ENCODE data around the gene KRT27. TPM values are rescaled to one million over a fixed set of nuclear protein-coding genes. Genes with fewer than 3 reads are reported as not detected.
"Not testable (repeated sequence)": the region's sequence is repeated elsewhere in the genome, so short reads cannot be mapped to it uniquely, and the experiment has no call there.

The KRT27 gene
- polyA plus RNA-seq, 3 donors: 0.15 to 2.9 TPM; not detected in 1

DNA sequence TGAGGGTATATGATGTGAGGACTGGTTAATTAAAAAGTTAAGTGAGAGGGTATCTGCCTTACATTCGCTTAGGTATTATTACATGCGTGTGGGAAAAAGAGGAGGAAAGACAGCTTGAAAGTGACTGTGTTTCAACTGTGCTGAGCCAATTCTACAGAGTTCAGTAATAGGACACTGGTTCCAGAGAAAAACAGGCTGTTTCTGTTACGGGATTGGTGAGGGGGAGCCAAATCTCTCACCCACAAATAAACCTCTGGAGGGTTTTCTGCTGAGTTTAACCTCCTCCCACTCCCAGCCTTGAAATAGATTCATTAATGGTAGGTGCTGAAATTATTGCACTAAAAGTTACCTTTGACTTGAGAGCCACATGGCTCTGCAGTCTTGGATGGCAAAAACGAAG lies 6.4 kb downstream of the KRT27 start:
- WGBS, 3 donors: 41 to 69% (median 55%) methylated on average over 4 of the region's 4 CpGs
- H3K27ac ChIP-seq (ENCODE audit: low read depth, low read length): no peak overlapping the region

DNA sequence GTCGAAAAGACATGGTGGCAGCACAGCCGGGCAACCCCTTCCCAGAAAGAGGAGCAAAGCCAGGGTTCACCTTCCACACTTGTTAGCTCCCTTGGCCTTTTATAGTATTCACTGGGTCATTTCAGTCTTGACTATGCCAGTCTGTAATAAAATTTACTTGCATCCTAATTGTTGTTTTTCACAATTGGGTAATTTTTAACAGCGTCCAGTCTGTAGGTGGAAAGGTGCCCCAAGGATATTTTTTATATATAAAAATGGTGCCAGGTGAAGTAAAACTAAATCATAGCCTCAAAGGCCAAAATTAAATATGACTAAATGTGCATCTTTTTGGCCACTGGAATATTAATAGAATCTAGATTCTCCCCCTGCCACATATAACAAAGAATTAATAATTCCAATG lies 10.2 kb downstream of the KRT27 start, which contains the start of gene KRT26:
Gene KRT26, minus strand, starts transcription at position 101 of the 400 bp plus-strand sequence. Its CDS starts 88 bp downstream, at position 13.
- WGBS, 3 donors: 91 to 98% (median 91%) methylated on average over 3 of the region's 3 CpGs
- no peak within 1 kb of the TSS for H3K27ac ChIP-seq (ENCODE audit: low read depth, low read length)

DNA sequence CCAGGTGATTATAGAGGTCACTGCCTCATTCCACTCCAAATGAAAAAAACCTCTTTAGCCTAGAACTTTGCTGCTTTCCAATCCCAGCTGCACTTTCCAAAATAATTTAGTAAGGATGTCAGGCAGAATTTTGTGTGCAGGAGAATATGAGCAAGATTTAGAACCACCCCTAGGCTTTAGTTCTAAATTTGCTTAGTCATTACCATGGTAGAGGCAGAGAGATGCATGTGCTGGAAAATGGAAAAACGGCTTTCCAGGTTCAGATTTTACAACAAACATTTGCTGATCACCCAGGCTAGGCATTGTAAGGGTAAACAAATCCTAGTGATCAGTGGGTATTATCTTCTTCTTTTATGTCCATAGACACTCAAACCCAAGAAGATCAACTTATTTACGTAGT lies 16.7 kb downstream of the KRT27 start:
- no peak overlapping the region for H3K27ac ChIP-seq (ENCODE audit: low read depth, low read length)
- WGBS, 3 donors: 72 to 80% (median 80%) methylated on average over 2 of the region's 2 CpGs

DNA sequence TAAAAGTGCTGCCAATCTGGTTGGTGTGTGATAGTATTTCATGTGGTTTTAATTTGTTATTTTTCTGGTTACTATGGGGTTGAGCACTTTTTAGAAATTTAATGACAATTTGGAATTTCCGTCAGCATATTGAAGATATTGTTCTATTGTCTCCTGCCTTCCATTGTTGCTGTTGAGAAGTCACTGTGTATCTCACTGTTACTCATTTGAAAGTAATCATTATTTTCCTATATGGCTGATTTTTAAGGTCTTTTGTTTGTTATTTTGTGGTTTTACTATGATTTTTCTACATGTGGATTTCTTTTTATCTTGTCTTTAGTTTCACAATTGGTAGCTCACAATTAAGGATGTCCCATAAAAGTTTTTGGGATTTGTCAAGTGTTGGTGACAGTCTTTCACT lies 18.6 kb downstream of the KRT27 start:
- no peak overlapping the region for H3K27ac ChIP-seq (ENCODE audit: low read depth, low read length)
- WGBS, 3 donors: 75 to 83% (median 76%) methylated on average over 1 of the region's 1 CpG

DNA sequence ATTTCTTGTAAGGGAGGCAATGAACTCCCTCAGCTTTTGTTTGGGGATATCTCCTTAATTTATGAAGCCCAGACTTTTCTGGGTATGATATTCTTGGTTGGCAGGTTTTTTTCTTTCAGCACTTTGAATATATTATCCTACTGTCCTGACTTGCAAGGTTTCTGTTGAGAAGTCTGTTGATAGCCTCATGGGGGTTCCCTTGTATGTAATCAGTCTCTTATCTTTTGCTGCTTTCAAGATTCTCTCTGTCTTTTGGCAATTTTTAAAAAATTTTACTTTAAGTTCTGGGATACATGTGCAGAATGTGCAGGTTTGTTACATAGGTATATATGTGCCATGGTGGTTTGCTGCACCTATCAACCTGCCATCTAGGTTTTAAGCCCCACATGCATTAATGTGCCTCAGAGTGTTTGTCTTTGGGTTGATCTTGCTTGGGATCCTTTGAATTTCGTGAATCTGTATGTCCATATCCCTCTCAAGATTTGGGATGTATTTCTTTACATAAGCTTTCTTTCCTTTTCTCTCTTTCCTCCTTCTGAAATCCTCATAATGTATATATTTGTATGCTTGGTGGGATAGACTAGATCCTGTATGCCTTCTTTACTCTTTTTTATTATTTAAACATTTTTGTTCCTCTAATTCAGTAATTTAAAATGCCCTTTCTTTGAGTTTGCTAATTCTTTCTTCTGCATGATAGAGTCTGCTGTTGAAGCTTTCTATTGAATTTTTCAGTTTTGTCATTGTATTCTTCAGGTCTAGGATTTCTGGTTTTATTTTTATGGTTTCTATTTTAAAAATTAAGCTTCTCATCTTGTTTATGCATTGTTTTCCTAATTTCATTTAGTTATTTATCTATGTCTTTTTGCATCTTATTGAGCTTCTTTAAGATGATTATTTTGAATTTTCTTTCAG lies 22.0 kb downstream of the KRT27 start:
- WGBS, 3 donors: 15 to 27% (median 18%) methylated on average over 1 of the region's 1 CpG
- H3K27ac ChIP-seq (ENCODE audit: low read depth, low read length): no peak overlapping the region

GRCh38 chr17:40755231-40755630 lies 27.1 kb downstream of the KRT27 start, which contains the start of gene KRT25:
TSS of gene KRT25 (minus strand) at chr17:40755331. CDS start at chr17:40755271, 60 bp downstream.
- WGBS, 3 donors: 74 to 80% (median 77%) methylated on average over 4 of the region's 4 CpGs

DNA sequence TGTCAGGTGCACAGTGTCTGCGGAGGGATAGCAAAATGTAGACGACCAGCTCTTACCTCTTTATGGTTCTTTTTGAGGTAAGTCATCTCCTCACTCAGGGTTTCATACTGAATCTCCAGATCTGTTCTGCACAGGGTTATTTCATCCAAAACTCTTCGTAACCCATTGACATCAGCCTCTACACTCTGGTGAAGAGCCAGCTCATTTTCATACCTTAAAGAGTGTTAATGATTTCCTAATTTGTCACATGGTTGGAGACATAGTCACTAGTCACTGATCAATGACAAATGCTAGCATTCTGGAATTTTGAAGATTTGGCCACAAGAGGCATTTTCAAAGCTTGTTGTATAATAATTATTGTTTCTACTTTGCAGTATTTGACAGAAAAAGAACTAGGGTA lies 28.5 kb downstream of the KRT27 start:
- WGBS, 3 donors: 74 to 95% (median 93%) methylated on average over 3 of the region's 3 CpGs
- no peak overlapping the region for H3K27ac ChIP-seq (ENCODE audit: low read depth, low read length)

More at GRCh38 chr17:40755231-40755630, 27.1 kb downstream of the KRT27 start, which contains the start of gene KRT25:
- no peak within 1 kb of the TSS for H3K27ac ChIP-seq (ENCODE audit: low read depth, low read length)

DNA sequence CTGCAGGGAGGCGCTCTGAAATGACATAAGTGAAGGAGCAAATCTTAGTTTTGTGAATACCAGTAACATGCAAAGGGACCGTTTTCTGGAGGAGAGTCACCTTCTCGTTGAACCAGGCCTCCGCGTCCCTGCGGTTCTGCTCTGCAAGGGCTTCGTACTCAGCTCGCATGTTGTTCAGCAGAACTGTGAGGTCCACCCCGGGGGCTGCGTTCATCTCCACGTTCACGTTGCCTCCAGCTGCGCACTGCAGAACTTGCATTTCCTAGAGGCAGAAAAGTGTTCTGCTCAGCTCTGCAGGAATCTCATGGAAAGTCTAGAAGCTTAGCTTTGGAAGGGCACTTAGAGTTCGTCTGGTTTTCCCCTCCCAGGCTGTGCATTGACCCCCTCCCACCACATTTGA lies 31.3 kb downstream of the KRT27 start:
- no peak overlapping the region for H3K27ac ChIP-seq (ENCODE audit: low read depth, low read length)
- 76 to 87% (median 84%) methylated on average over 14 of the region's 14 CpGs for WGBS, 3 donors

GRCh38 chr17:40750391-40750790 lies 32.0 kb downstream of the KRT27 start:
- H3K27ac ChIP-seq (ENCODE audit: low read depth, low read length): no peak overlapping the region
- 74 to 78% (median 75%) methylated on average over 6 of the region's 6 CpGs for WGBS, 3 donors

- not testable (repeated sequence) for H3K27ac ChIP-seq (ENCODE audit: low read depth, low read length)
- 62 to 84% (median 78%) methylated on average over 1 of the region's 1 CpG for WGBS, 3 donors
These were observed 33.7 kb downstream of the KRT27 start for GRCh38 chr17:40748666-40749065.

GRCh38 chr17:40738553-40738952 lies 43.8 kb downstream of the KRT27 start:
- 57 to 71% (median 62%) methylated on average over 4 of the region's 4 CpGs for WGBS, 3 donors
- H3K27ac ChIP-seq (ENCODE audit: low read depth, low read length): no peak overlapping the region

- 82 to 90% (median 87%) methylated on average over 1 of the region's 1 CpG for WGBS, 3 donors
- no peak overlapping the region for H3K27ac ChIP-seq (ENCODE audit: low read depth, low read length)
These were observed 47.3 kb downstream of the KRT27 start for GRCh38 chr17:40735016-40735415.

GRCh38 chr17:40734018-40734417 lies 48.3 kb downstream of the KRT27 start:
- WGBS, 3 donors: 84 to 86% (median 85%) methylated on average over 6 of the region's 6 CpGs
- H3K27ac ChIP-seq (ENCODE audit: low read depth, low read length): no peak overlapping the region

DNA sequence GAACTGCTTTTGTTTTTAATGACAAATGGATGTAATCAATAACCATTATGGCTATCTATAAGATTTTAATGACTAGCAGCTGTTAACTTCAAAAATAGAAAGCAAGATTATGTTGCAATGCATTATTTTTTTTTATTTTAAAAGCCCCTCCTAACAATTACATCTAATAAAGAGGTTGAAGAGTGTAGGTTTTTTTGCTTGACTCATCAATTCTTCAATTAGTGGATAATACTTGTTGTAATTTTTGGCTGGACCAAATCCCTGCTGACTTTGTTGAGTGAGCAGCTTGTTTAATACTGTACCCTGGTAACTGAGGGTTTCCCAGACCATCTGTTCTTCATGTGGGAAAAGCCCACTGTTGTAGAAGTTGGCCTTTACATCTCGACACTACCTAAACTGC lies 51.4 kb downstream of the KRT27 start:
- H3K27ac ChIP-seq (ENCODE audit: low read depth, low read length): no peak overlapping the region
- WGBS, 3 donors: 61 to 74% (median 62%) methylated on average over 1 of the region's 1 CpG

- 50 to 77% (median 69%) methylated on average over 8 of the region's 8 CpGs for WGBS, 3 donors
- no peak overlapping the region for H3K27ac ChIP-seq (ENCODE audit: low read depth, low read length)
These were observed 54.7 kb downstream of the KRT27 start for GRCh38 chr17:40727447-40728231.

DNA sequence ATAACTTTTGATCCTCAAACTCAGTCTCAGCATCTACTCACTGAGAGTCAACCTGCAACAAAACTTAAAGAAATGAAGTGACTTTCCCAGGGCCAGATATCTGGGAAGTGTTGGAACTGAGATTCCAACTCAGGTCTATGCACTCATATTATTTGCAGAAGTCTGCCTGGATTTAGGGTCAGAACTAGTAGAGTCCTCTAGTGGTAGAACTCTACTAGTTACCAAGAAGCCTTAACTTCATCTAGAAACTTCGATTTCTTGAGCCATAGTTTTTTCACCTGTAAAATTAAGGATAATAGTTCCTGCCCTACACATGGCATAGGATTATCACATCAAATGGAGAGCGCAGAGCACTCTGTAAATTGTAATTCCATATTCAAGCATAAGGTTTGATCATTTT lies 55.4 kb downstream of the KRT27 start:
- 56 to 79% (median 73%) methylated on average over 2 of the region's 2 CpGs for whole genome bisulfite sequencing, 3 donors
- no peak overlapping the region for H3K27ac ChIP-seq (ENCODE audit: low read depth, low read length)

All from adipose tissue (tissue), 3 donors.